NCI-H187 (cell line): ENCODE data around the gene ASH1L.
"Not testable (repeated sequence)": the region's sequence is repeated elsewhere in the genome, so short reads cannot be mapped to it uniquely, and the experiment has no call there.

Experiments
- DNase-seq, 2 experiments: peaks; one replicate each; lab custom pipeline; 2025; lab: John Stamatoyannopoulos, UW

Gene ASH1L

DNA sequence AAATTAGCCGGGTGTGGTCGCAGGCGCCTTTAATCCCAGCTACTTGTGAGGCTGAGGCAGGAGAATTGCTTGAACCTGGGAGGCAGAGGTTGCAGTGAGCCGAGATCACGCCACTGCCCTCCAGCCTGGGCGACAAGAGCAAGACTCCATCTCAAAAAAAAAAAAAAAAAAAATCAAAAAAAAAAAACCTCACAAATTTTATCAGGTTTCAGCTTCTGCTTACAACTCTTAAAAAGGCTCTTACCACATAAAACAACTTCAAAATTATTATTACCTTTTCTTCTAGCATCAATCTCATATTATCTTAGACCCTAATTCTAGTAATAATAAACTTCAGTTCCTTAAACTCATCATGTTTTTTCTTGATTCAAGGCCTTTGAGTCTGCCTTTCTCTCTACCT lies 120.2 kb downstream of the ASH1L start:
- not testable (repeated sequence) for DNase-seq

DNA sequence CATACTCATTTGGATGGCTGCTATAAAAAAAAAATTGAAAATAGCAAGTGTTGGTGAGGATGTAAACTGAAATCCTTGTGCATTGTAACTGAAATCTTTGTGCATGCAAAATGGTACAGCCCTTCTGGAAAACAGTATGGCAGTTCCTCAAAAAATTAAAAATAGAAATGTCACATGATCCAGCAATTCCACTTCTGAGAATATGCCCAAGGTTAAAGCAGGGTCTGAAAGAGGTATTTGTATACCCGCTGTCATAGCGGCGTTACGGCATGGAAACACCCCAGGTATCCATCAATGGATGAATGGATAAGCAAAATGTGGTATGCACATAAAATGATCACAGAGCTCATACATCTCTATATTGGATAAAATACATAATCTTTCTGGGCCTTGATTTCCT lies 125.2 kb downstream of the ASH1L start:
- no peak for DNase-seq

DNA sequence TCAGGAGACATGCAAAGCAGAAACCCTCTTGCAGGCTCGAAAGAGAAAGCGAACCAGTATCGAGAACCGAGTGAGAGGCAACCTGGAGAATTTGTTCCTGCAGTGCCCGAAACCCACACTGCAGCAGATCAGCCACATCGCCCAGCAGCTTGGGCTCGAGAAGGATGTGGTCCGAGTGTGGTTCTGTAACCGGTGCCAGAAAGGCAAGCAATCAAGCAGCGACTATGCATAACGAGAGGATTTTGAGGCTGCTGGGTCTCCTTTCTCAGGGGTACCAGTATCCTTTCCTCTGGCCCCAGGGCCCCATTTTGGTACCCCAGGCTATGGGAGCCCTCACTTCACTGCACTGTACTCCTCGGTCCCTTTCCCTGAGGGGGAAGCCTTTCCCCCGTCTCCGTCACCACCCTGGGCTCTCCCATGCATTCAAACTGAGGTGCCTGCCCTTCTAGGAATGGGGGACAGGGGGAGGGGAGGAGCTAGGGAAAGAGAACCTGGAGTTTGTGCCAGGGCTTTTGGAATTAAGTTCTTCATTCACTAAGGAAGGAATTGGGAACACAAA lies 128.7 kb downstream of the ASH1L start:
- DNase-seq, result not testable (repeated sequence)

DNA sequence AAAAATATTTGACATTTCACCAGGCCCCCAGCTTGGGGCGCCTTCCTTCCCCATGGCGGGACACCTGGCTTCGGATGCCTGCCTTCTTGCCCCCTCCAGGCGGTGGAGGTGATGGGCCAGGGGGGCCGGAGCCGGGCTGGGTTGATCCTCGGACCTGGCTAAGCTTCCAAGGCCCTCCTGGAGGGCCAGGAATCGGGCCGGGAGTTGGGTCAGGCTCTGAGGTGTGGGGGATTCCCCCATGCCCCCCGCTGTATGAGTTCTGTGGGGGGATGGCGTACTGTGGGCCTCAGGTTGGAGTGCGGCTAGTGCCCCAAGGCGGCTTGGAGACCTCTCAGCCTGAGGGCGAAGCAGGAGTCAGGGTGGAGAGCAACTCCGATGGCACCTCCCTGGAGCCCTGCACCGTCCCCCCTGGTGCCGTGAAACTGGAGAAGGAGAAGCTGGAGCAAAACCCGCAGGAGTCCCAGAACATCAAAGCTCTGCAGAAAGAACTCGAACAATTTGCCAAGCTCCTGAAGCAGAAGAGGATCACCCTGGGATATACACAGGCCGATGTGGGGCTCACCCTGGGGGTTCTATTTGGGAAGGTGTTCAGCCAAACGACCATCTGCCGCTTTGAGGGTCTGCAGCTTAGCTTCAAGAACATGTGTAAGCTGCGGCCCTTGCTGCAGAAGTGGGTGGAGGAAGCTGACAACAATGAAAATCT lies 129.3 kb downstream of the ASH1L start:
- DNase-seq, result not testable (repeated sequence)

DNA sequence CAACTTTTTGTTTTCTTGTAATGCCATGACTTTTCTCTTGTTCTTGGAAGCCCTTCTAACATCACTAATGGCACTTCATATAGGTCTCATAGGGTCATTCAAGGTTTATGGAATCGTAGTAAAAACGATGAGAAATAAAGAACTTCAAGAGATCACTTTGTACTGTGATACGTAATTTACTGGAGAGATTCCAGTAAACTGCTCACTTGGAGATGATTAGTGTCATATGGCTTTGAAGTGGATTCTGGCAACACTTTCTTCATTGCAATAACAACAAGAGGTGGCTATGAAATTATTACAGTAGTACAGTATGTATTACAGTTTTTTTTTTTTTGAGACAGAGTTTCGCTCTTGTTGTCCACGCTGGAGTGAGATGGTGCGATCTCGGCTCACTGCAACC lies 138.5 kb downstream of the ASH1L start:
- no peak for DNase-seq

DNA sequence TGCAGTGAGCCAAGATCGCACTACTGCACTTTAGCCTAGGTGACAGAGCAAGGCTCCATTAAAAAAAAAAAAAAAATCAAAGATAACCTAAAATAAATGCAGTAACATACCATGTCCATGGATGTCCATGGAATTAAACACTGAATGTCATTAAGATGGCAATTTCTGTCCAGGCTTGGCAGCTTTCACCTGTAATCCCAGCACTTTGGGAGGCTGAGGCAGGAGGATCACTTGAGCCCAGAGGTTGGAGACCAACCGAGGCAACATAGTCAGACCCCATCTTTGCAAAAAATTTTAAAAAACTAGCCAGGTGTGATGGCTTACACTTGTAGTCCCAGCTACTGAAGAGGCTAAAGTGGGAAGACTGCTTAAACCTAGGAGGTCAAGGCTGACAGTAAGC lies 141.8 kb downstream of the ASH1L start:
- DNase-seq, result no peak

DNA sequence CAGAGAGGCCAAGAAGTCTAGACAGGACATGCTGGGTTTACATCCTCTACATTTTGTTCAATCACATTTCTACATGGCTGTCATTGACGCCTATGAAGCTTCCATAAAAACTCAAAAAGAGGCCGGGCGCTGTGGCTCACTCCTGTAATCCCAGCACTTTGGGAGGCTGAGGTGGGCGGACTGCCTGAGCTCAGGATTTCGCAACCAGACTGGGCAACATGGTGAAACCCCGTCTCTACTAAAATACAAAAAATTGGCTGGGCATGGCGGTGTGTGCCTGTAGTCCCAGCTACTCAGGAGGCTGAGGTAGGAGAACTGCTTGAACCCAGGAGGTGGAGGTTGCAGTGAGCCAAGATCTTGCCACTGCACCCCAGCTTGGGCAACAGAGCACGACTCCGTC lies 150.8 kb downstream of the ASH1L start:
- not testable (repeated sequence) for DNase-seq

DNA sequence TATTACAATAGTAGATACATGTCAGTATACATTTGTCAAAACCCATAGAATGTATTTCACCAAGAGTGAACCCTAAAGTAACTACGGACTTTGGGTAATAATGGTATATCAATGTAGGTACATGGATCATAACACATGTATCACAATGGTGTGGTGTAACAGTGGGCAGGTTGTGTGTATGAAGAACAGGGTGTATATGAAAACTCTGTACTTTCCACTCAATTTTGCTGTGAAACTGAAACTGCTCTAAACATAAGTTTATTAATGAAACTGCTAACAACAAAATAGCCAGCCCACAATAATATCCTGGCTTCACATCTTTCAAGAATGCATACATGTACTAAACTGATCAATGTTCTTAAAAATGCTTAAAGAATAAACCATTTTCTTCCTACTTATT lies 151.7 kb downstream of the ASH1L start:
- no peak for DNase-seq

DNA sequence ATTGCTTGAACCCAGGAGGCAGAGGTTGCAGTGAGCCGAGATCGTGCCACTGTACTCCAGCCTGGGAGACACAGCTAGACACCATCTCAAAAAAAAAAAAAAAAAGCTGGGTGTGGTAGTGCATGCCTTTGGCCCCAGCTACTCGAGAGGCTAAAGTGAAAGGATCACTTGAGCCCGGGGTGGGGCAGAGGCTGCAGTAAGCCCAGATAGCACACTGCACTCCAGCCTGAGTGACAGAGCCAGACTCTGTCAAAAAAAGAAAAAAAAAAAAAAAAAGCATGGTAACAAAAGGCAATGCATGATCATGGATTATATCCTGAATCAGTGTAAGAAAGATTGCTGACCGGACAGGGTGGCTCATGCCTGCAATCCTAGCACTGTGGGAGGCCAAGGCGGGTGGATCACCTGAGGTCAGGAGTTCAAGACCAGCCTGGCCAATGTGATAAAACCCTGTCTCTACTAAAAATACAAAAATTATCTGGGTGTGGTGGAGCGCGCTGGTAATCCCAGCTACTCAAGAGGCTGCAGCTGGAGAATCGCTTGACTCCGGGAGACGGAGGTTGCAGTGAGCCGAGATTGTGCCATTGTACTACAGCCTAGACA lies 165.6 kb downstream of the ASH1L start:
- DNase-seq, result peak in 1 of 2 experiments; percentile 14

DNA sequence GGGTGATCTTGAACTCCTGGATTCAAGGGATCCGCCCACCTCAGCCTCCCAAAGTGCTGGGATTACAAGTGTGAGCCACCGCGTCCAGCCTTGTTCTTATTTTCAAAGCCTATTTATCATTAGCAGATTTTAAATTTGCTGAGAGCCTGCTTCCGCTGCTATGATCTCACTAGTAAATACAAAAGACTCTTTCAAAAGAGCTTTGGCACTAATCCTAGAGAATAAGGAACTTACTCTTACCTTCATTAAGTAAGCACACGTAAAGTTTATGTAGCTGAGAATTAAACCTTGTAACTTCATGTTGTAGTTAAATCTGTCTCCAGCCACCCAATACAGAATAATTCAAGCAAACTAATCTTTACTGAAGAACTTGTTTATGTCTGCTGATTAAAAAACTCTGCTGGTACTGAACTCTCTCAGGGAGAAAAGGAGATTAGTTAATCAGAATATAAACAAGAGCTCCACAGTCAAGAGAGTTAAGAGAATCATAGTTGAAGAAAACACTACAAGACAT lies 169.6 kb downstream of the ASH1L start:
- no peak for DNase-seq

DNA sequence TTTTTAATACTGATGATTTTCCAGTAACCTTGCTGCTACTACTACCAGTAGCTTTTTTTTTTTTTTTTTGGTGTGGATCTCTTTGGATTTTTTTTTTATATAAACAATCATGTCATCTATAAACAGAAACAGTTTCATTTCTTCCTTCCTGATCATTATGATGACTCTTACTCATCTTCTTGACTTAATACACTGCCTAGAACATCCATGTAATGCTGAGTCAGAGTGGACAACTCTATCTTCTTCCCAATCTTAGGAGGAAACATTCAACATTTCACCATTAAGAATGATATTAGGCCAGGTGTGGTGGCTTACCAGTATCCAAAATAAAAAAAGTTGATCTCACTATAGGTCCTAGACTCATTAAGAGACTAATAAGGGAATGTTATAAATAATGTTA lies 172.8 kb downstream of the ASH1L start:
- DNase-seq, result no peak

DNA sequence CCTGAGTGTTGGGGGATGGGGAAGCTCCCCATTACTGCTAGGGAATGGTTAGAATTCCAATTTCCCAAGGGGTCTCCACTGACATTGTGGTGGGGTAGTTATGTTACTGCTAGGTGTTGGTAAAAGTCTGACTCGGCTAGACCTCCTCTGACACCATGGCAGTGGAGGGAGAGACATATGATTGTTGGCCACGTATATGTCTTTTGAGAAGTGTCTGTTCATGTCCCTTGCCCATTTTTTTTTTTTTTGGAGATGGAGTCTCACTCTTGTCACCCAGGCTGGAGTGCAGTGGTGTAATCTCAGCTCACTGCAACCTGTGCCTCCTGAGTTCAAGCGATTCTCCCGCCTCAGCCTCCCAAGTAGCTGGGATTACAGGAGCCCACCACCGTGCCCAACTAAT lies 176.8 kb downstream of the ASH1L start:
- DNase-seq, result not testable (repeated sequence)

DNA sequence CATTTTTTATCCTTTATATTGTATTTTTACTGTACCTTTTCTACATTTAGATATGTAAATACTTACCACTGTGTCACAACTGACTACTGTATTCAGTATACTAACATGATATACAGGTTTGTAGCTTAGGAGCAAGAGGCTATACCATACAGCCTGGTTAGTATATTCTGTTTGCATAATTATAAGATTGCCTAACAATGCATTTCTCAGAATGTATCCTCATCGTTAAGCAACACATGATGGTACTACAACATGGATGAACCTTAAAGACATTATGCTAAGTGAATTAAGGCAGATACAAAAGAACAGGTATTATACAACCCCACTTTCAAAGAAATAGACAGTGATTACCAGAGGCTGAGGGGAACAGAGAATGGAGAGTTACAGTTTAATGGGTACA lies 179.2 kb downstream of the ASH1L start:
- no peak for DNase-seq

DNA sequence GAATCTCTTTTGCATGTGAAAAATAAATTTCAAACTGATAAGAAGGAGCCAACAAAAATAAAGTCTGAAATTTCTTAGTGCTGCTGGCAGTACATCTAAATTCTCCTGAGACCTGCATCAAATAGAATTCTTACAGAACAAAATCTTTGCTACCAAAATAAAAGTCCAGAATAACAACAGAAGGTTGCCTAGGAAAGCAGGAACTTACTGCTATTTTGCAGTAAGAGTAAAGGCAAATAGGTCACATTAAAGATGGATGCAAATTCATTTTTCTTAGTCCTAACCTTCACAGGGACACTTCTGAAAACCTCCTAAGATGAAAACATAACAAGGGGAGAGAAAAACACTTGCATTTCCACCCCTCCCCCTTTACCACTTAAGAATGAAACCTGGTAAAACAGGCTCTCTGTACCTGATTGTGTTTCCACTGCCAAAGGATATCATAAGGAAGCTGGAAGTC lies 182.9 kb downstream of the ASH1L start:
- no peak for DNase-seq

DNA sequence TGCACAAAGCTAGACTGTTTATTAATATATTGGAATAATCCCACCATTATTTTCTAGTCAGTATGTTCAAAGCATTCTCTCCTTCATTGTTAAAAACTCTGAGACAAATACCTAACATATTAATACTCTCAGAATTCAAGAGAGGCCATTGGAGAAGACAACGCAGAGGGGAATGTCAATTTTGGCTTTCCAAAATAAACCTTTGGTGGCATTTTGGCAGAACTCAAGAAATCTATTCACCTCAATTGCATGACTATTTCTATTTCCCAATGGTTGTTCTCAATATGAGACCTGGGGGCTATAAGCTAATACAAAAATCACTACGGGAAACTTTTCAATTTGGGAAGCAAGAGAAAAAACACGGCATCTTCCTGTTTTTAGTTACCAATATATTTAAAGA lies 183.4 kb downstream of the ASH1L start:
- DNase-seq, result no peak

DNA sequence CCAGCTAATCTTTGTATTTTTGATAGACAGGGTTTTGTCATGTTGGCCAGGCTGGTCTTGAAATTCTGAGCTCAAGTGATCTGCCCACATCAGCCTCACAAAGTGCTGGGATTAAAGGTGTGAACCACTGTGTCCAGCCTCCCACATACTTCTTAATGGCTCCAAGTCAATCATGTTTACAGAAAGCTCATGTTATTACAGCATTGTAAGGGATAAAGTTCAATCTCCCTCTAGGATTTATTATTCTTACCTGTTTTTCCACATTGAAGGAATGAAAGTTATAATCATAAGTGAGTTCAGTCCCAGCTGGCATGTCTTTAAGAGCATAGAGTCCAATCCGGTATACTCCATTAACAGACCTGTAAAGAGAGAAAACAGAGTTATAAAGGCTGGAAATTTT lies 202.6 kb downstream of the ASH1L start:
- no peak for DNase-seq

DNA sequence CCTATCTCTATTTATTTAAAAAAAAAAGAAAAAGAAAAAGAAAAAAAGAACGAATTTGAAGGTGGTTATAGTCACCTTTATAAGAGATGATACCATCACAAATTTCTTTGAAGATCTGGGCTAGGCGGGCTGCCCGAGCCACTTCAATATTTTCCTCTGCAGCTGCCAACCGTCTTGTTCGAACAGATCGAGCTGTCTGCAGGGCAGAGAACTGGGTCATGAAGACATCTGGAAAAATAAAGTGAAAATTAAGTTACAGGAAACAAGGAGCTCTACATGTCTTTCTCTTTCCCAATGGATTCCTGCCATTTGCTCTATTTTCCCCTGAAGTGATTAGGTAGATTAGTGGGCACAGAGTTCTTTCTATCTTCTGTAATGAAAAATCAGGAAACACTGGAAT lies 210.0 kb downstream of the ASH1L start:
- no peak for DNase-seq

DNA sequence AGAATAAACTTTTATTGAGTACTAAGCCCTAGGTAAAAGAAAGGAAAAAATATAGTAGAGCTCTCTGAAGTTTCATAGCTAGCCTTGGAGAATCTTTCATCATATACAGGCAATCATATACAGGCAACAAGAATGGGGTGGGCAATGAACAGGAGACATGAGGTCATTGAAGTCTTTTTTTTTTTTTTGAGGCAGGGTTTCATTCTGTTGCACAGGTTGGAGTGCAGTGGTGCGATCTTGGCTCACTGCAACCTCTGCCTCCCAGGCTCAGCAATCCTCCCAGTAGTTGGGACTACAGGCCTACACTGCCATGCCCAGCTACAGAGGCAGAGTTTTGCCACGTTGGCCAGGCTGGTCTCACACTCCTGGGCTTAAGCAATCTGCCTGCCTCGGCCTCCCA lies 219.8 kb downstream of the ASH1L start:
- DNase-seq, result no peak

DNA sequence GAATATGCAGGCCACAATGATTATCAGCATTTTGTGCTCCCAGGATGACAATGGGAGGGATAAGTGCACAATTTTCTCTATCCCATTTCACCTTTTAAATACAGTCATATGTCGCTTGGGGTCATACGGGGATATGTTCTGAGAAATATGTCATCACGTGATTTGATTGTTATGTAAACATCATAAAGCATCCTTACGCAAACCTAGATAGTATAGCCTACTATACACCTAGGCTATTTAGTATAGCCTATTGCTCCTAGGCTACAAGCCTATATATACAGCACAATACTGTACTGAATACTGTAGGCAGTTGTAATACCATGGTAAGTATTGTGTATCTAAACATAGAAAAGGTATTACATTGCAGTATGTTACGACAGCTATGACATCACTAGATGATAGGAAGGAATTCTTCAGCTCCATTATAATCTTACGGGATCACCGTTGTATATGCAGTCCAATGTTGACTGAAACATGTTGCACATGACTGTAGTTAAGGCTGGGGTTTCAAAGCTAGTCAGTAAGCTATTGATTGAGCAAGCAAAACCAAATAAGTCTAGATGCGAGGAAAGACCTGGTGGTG lies 223.0 kb downstream of the ASH1L start:
- DNase-seq, result no peak

DNA sequence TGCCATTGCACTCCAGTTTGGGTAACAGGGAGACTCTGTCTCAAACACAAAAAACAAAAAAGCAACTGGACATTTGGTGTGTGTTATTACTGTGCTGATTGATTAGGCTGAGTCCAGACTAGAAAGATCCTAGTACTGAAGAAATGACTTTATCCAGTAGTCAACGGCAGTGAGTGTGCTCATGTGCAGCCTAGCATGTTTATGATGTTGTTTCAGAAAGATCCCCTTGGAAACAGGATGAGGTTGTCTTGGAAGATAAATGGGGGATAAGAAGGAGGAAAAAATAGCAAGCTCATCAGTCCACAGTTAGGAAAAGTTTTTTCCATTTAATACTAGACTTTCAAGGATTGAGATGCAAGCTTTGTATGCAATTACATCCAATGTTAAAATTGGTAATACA lies 227.6 kb downstream of the ASH1L start:
- no peak for DNase-seq

DNA sequence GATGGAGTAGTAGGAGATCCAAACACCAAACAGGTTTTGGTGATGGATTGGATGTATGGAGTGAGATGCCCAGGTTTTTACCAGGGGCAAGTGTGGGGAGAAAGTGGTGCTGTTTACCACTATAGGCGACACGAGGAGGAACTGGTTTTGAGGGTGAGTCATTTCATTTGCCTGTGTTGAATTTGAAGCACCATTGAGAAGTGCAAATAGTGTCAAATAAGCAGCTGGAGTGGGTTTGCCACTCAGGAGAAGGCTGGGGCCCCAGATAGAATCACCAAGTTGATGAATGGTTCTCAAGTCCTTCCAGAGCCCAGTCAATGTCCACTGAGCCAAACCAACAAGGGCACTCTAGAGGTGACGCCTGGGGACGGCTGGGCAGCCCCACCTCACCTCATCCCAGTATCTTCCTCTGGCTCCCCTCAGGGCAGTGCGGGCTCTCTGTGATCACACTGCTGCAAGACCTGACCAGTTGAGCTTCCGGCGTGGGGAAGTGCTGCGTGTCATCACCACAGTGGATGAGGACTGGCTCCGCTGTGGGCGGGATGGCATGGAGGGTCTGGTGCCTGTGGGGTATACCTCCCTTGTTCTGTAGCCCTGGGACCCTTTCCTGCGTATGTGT lies 232.5 kb downstream of the ASH1L start:
- DNase-seq, result no peak

DNA sequence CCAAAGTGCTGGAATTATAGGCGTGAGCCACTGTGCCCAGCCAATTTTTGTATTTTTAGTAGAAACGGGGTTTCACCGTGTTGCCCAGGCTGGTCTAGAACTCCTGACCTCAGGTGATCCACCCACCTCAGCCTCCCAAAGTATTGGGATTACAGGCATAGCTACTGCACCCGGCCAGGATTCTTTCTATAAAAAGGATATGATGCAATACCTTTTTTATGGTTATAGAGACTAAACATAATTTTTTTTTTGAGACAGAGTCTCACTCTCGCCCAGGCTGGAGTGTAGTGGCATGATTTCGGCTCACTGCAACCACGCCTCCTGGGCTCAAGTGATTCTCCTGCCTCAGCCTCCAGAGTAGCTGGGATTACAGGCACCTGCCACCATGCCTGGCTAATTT lies 233.7 kb downstream of the ASH1L start:
- DNase-seq, result not testable (repeated sequence)

DNA sequence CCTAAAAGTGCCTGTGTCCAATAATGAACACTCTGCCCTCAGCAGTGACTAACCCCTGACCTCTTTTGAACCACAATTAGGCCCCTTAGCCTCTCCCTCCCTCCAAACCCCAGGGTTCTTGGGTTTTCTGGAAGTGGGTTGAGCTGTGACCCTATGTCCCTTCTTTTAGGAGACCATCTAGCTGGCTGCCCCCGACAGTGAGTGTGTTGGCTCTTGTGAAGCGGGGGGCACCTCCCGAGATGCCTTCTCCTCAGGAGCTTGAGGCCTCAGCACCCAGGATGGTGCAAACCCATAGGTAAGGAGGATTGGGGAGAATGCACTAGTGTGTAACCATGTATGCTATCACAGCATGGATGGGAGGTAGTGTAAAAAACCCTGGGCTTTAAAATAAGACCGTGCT lies 234.6 kb downstream of the ASH1L start:
- DNase-seq, result no peak
